Esophagus muscularis mucosa (tissue), 4 donors: Measurements from ENCODE around the gene AKAP12. TPM values are rescaled to one million over a fixed set of nuclear protein-coding genes. Genes with fewer than 3 reads are reported as not detected.

Experiments
- DNase-seq: peaks from one replicate; pipeline ENCODE4 v3.0.0-alpha.2; 2017; ENCODE audit errors: extremely low spot score
- H3K27ac ChIP-seq, 4 donors: fragments of 200-600 bp; sonication (generic); replicated peaks in 1 of 4; 1 replicate in 3 of 4; 2 replicates in 1 of 4; pipeline ENCODE4 v1.5.1; 2016 to 2019; ENCODE audit warnings: mild to moderate bottlenecking in 1 of 4
- H3K27me3 ChIP-seq, 4 donors: fragments of 200-600 bp; sonication (generic); one replicate each; pipeline versions ENCODE4 v1.5.1 to v1.6.0; 2016 to 2019
- H3K36me3 ChIP-seq, 4 donors: fragments of 200-600 bp; sonication (generic); one replicate each; pipeline ENCODE4 v1.5.1; 2016 to 2019
- H3K4me1 ChIP-seq, 4 donors: fragments of 200-600 bp; sonication (generic); one replicate each; pipeline ENCODE4 v1.5.1; 2016 to 2019
- H3K4me3 ChIP-seq, 4 donors: fragments of 200-600 bp; sonication (generic); 1 replicate in 2 of 4; 2 replicates in 2 of 4; pipeline ENCODE4 v1.5.1; 2016 to 2019; ENCODE audit warnings: mild to moderate bottlenecking in 4 of 4, moderate library complexity in 1 of 4
- H3K9me3 ChIP-seq, 4 donors: fragments of 200-600 bp; sonication (generic); 1 replicate in 3 of 4; 2 replicates in 1 of 4; pipeline ENCODE4 v1.5.1; 2016 to 2019
- EP300 ChIP-seq: sonication (generic); formaldehyde crosslinking; IDR thresholded peaks from one replicate; pipeline ENCODE4 v1.6.1; 2017; ENCODE audit warnings: antibody characterized with exemption
- POLR2A ChIP-seq: fragments of 450-650 bp; IDR thresholded peaks from one replicate; pipeline ENCODE4 v1.6.1; 2017; ENCODE audit warnings: antibody characterized with exemption, moderate library complexity, mild to moderate bottlenecking, low read depth
- POLR2AphosphoS5 ChIP-seq, 2 donors: sonication (generic); formaldehyde crosslinking; IDR thresholded peaks; one replicate each; pipeline ENCODE4 v1.6.1; 2017; ENCODE audit warnings: antibody characterized with exemption in 2 of 2
- WGBS: methylation state at CpG from one replicate; pipeline ENCODE4 v1.1.5; 2018; 5-methylcytosine and 5-hydroxymethylcytosine counted together
- intact Hi-C: fragments of 100-400 bp; cut with DNase I; formaldehyde crosslinking; loops from one replicate; pipeline ENCODE4 v1.15.1; 2023
- total RNA-seq, 4 donors: library from RNA; depleted of rRNA; stranded (reverse); fragments of >200 nt; gene quantifications; one replicate each; pipeline versions ENCODE4 v1.1.0 to v1.2.1, GENCODE V29; 2016
- TF ChIP-seq, protein P1 (sequence below), 3 experiments: fragments of 200-600 bp in 2 of 3; fragments of 450-650 bp in 1 of 3; sonication (generic) in 2 of 3; IDR thresholded peaks; one replicate each; pipeline ENCODE4 v1.5.1; 2017 to 2019; ENCODE audit warnings: antibody characterized with exemption in 3 of 3, mild to moderate bottlenecking in 2 of 3, moderate library complexity in 1 of 3

The AKAP12 gene
- total RNA-seq, 4 donors from 2014 or later = 108 to 215 (median 187) TPM

DNA sequence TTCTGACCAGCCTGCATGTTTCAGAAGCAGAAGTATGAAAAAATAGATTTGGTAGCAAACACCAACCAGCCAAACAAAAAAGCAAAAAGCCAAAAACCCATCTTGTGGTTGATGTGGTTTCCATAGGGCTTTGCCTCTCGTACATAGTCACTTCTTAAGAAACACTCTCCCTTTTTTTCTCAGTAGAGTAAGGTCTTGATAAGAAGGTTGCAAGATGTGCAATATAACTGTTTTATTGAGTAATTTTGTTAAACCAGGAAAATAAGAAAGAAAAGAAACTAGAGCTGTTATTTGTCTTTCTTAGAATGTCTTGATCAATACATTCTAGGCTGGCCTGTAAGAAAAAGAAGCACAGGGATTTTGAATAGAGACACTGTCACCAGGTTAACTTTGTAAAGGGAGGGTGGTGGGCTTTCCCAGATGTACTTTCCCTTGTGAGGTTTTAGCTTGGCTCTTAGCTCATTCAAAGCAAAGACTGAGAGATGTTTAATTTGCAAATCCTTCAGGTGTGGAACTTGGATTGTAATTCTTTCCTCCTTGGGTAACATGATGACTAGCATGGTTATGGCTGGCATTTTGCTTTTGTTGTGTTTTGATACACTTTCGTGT, 49.7 kb downstream of the AKAP12 start:
- no peaks in the 10 kb centered on the region for H3K27me3 ChIP-seq
- WGBS = 84% methylated on average over 2 of the region's 2 CpGs
- no peak for DNase-seq
- no peak overlapping the region for H3K4me3 ChIP-seq
- no peaks in the 10 kb centered on the region for H3K36me3 ChIP-seq
- TF ChIP-seq EP300 (no peak), POLR2AphosphoS5 (IDR thresholded peaks at IDR 0.05) (no peak), POLR2A (no peak)
- TF ChIP-seq, protein P1, sequence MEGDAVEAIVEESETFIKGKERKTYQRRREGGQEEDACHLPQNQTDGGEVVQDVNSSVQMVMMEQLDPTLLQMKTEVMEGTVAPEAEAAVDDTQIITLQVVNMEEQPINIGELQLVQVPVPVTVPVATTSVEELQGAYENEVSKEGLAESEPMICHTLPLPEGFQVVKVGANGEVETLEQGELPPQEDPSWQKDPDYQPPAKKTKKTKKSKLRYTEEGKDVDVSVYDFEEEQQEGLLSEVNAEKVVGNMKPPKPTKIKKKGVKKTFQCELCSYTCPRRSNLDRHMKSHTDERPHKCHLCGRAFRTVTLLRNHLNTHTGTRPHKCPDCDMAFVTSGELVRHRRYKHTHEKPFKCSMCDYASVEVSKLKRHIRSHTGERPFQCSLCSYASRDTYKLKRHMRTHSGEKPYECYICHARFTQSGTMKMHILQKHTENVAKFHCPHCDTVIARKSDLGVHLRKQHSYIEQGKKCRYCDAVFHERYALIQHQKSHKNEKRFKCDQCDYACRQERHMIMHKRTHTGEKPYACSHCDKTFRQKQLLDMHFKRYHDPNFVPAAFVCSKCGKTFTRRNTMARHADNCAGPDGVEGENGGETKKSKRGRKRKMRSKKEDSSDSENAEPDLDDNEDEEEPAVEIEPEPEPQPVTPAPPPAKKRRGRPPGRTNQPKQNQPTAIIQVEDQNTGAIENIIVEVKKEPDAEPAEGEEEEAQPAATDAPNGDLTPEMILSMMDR (IDR thresholded peaks at IDR 0.05) = no peak
- no peaks in the 10 kb centered on the region for H3K9me3 ChIP-seq
- H3K4me1 ChIP-seq = peaks cover 25 to 80% (median 73%) of the 10 kb centered on the region in 4 donors
- H3K27ac ChIP-seq = peak overlapping the region in 3 of 4 donors; percentile 5 to 82 (median 79)
- intact Hi-C loops = no loop called here

DNA sequence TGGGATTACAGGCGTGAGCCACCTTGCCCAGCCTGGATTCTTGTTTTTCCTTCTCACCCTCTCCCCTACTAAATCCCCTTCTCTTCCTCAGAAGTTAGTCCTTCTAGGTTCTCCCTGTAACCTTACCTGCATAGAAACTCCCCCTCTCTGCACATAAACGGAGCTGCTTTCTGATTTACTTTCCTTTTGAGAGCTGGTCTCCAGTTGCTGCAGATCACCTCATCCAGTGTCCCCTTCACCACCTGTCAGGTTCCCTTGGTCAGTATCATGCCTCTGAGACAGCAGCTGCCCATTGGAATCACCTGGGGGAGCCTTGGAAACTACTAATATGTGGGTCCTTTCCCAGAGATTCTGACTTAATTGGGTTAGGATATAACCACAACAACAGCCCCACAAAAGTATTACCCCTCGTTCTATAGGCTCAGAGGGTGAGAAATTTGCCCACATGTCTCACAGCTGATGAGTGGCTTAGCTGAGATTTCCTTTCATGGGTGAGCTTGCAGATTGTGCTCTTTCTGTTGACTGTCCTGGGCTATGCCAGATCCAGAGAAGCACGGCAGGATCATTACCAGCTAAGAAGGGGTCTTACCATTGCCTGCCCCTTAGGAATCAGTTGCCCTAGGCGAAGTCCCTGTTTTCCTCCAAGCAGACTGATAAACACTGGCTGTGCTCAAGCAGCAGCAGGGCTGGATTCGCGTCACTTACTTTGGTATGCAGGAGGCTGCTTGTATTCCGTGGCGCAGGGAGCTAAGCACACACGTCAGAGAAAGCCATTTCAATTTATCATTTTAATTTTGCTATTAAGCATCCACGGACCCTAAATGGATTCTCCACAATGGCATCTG, 51.3 kb downstream of the AKAP12 start:
- peaks cover 18 to 78% (median 69%) of the 10 kb centered on the region in 4 donors for H3K4me1 ChIP-seq
- WGBS = 62% methylated on average over 11 of the region's 11 CpGs
- peak overlapping the region in 2 of 4 donors; percentile 2 to 38 for H3K4me3 ChIP-seq
- H3K27ac ChIP-seq = peak overlapping the region; percentile 79 to 84 (median 81)
- H3K9me3 ChIP-seq = no peaks in the 10 kb centered on the region
- no peaks in the 10 kb centered on the region for H3K27me3 ChIP-seq
- no peaks in the 10 kb centered on the region for H3K36me3 ChIP-seq
- TF ChIP-seq POLR2A (no peak), POLR2AphosphoS5 (IDR thresholded peaks at IDR 0.05) (peak; percentile 82 to 86), EP300 (peak; percentile 84)
- TF ChIP-seq, protein P1 (IDR thresholded peaks at IDR 0.05) = no peak
- intact Hi-C loops = no loop called here
- no peak for DNase-seq

DNA sequence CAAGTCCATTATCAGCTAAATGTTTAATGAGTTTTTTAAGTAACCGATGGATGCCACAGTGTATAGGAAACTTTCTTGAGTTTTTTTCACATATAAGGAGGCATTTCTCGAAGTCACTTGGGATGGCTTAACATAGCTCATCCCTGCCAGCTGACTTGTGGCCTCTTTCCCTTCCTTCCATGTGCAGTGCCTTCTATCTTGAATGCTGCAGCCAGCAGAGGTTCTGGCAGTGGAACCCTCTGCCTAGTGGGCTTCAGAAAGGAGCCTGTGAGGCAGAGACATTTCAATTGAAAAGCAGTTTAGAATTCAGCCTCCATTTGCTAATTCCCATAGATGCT, 51.9 kb downstream of the AKAP12 start:
- Histone ChIP-seq H3K9me3 (no peaks in the 10 kb centered on the region), H3K27me3 (no peaks in the 10 kb centered on the region), H3K27ac (peak overlapping the region; percentile 79 to 84 (median 81)), H3K36me3 (no peaks in the 10 kb centered on the region), H3K4me3 (peak overlapping the region in 1 of 4 donors; percentile 38), H3K4me1 (peaks cover 15 to 72% (median 68%) of the 10 kb centered on the region in 4 donors)
- 11% methylated on average over 2 of the region's 2 CpGs for WGBS
- intact Hi-C loops = no loop called here
- DNase-seq = no peak
- peak in 1 of 2 donors; percentile 36 for TF ChIP-seq POLR2AphosphoS5 (IDR thresholded peaks at IDR 0.05)
- no peak for TF ChIP-seq POLR2A

DNA sequence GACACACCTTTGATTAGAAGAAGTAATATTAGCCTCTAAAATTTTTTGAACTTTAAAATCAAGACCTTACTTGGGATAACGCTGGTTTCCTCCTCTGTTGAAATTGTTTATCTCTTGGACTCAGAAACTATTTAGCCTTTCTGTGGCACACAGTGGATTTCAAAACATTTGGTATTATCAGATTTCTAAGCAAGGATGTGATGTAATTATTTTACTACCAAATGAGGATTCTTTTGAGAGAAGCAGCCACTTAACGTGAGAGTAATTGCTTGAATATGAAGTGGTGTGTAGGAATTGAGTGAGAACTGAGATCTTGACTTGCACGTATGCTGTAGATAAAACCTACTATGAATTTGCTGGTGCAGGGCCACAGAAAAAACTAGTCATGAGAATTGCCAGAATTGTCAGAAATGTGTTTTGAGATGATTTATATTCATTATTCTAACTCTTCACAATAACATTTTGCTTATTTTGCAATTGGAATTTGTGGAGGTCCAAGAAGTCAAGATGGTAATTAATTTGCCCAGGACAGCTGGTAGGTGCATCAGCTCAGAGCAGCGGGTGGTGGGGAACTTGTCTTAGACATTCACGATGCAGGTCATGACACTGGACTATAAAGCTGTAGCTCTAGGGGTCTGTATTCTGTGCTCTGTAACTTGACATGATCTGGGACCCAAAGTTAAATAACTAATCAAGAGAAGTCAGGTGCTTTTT, 53.4 kb downstream of the AKAP12 start:
- H3K9me3 ChIP-seq = no peaks in the 10 kb centered on the region
- intact Hi-C loops = no loop called here
- no peak for DNase-seq
- peak overlapping the region; percentile 79 to 84 (median 81) for H3K27ac ChIP-seq
- H3K27me3 ChIP-seq = no peaks in the 10 kb centered on the region
- TF ChIP-seq POLR2A = no peak
- TF ChIP-seq, protein P1 (IDR thresholded peaks at IDR 0.05) = no peak
- TF ChIP-seq POLR2AphosphoS5 (IDR thresholded peaks at IDR 0.05) = no peak
- TF ChIP-seq EP300 = no peak
- peaks cover 11 to 79% (median 72%) of the 10 kb centered on the region in 4 donors for H3K4me1 ChIP-seq
- H3K4me3 ChIP-seq = no peak overlapping the region
- H3K36me3 ChIP-seq = no peaks in the 10 kb centered on the region
- WGBS = 51% methylated on average over 5 of the region's 5 CpGs

DNA sequence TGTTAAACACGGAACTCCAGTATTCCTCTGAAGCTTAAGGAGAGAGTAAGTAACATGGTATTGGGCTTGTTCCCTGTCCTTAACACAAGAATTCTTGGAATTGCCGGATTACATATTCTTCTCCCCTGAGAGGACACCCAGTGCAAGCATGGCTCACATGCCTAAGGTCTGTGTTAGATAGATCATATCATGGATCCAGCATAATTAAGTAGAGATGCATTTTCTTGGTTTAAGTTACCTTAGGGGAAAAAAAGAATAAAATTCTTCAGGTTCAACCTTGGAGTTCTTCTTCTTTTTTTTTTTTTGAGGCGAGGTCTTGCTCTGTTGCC, 53.9 kb downstream of the AKAP12 start:
- Histone ChIP-seq H3K4me1 (peaks cover 11 to 80% (median 72%) of the 10 kb centered on the region in 4 donors), H3K9me3 (no peaks in the 10 kb centered on the region), H3K4me3 (no peak overlapping the region), H3K27me3 (no peaks in the 10 kb centered on the region), H3K27ac (peak overlapping the region; percentile 79 to 84 (median 81)), H3K36me3 (no peaks in the 10 kb centered on the region)
- WGBS = 78% methylated on average over 3 of the region's 3 CpGs
- no peak for DNase-seq
- intact Hi-C loops = no loop called here
- no peak for TF ChIP-seq POLR2A
- no peak for TF ChIP-seq EP300
- no peak for TF ChIP-seq POLR2AphosphoS5 (IDR thresholded peaks at IDR 0.05)
- TF ChIP-seq, protein P1 (IDR thresholded peaks at IDR 0.05) = no peak
